Activated CD4-positive, alpha-beta memory T cell treated with anti-CD3 and anti-CD28 coated beads, Interleukin-2, amount 10 ng/mL, durations not matched to agents 7 days and 5 days (primary cell): ENCODE results near the gene TGFB1. TPM values are rescaled to one million over a fixed set of nuclear protein-coding genes. Genes with fewer than 3 reads are reported as not detected.

Source experiments
- CTCF ChIA-PET: fragments of 350-600 bp; sonication (Branson Sonifier 250); formaldehyde crosslinking; loops from one replicate; lab custom pipeline; 2021; ENCODE audit warnings: antibody characterized with exemption, inconsistent platforms; lab: Charles Lee
- POLR2A ChIA-PET: fragments of 350-600 bp; sonication (Branson Sonifier 250); formaldehyde crosslinking; loops from one replicate; lab custom pipeline; 2021; ENCODE audit warnings: antibody characterized with exemption; lab: Charles Lee
- DNase-seq: peaks from one replicate; pipeline ENCODE4 v3.0.0-alpha.2; 2020
- H3K27ac Mint-ChIP-seq: one replicate; pipeline ENCODE4 v1.8.0; 2021; ENCODE audit warnings: mild to moderate bottlenecking, mixed read lengths
- H3K27me3 Mint-ChIP-seq: one replicate; pipeline ENCODE4 v1.8.0; 2021; ENCODE audit warnings: mixed read lengths
- H3K36me3 Mint-ChIP-seq: one replicate; pipeline ENCODE4 v1.8.0; 2021; ENCODE audit warnings: low read depth, mixed read lengths
- H3K4me1 Mint-ChIP-seq: one replicate; pipeline ENCODE4 v1.8.0; 2021; ENCODE audit warnings: mixed read lengths
- H3K4me3 Mint-ChIP-seq: one replicate; pipeline ENCODE4 v1.8.0; 2021; ENCODE audit warnings: mild to moderate bottlenecking, mixed read lengths
- H3K9me3 Mint-ChIP-seq: one replicate; pipeline ENCODE4 v1.8.0; 2021; ENCODE audit warnings: mixed read lengths
- total RNA-seq, 2 experiments: library from RNA; stranded (reverse); gene quantifications; one replicate each; pipeline ENCODE4 v1.2.3, GENCODE V29; 2021

Gene TGFB1
- total RNA-seq, 2 experiments from 2014 or later: 236 to 247 TPM

DNA sequence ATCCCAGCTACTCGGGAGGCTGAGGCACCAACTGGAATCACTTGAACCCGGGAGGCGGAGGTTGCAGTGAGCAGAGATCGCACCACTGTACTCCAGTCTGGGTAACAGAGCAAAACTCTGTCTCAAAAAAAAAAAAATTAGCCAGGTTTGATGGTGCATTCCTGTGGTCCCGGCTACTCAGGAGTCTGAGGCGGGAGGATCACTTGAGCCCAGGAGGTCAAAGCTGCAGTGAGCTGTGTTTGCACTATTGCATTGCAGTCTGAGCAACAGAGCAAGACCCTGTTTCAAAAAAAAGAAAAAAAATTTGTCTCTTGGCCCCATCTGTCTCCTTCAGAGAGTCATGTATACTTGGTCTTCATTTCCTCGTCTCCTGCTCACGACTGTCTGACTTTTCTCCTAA lies 42.1 kb downstream of the TGFB1 start:
- Mint-ChIP-seq H3K27ac (peak overlapping the region; percentile 45), H3K27me3 (no peaks in the 10 kb centered on the region), H3K36me3 (peaks cover 70% of the 10 kb centered on the region), H3K4me3 (peak overlapping the region; percentile 98), H3K4me1 (peaks cover 67% of the 10 kb centered on the region), H3K9me3 (no peaks in the 10 kb centered on the region)
- CTCF ChIA-PET: interaction anchor here (0.5 to 11.5 kb wide), 3 partner anchors 20 to 48 kb away, joined by 3 to 114 read pairs (median 4); partner anchors contain the start of gene HNRNPUL1
- POLR2A ChIA-PET: interaction anchor here (0.9 to 18.4 kb wide), 4 partner anchors 14 to 48 kb away, joined by 4 to 348 read pairs (median 108); partner anchors contain the start of genes HNRNPUL1 and TGFB1
- DNase-seq: no peak

DNA sequence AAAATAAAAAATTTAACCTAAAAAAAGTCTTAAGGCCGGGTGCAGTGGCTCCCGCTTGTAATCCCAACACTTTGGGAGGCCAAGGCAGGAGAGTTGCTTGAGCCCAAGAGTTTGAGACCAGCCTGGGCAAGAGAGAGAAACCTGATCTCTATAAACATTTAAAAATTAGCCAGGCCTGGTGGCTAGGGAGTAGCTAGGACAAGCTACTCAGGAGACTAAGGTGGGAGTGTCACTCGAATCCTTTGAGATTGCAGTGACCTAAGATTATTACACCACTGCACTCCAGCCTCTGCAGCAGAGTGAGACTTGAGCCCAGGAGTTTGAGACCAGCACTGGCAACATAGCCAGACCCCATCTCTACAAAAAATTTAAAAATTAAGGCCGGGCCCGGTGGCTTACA lies 42.6 kb downstream of the TGFB1 start:
- no peaks in the 10 kb centered on the region for H3K27me3 Mint-ChIP-seq
- peaks cover 72% of the 10 kb centered on the region for H3K4me1 Mint-ChIP-seq
- ChIA-PET POLR2A (interaction anchor here (0.9 to 18.4 kb wide), 6 partner anchors 9 to 107 kb away, joined by 4 to 348 read pairs (median 26); partner anchors contain the start of genes HNRNPUL1 and TGFB1), CTCF (interaction anchor here (0.5 to 11.5 kb wide), 3 partner anchors 19 to 48 kb away, joined by 3 to 114 read pairs (median 4); partner anchors contain the start of gene HNRNPUL1)
- H3K4me3 Mint-ChIP-seq: peak overlapping the region; percentile 98
- no peaks in the 10 kb centered on the region for H3K9me3 Mint-ChIP-seq
- peaks cover 70% of the 10 kb centered on the region for H3K36me3 Mint-ChIP-seq
- no peak overlapping the region for H3K27ac Mint-ChIP-seq
- DNase-seq: no peak

DNA sequence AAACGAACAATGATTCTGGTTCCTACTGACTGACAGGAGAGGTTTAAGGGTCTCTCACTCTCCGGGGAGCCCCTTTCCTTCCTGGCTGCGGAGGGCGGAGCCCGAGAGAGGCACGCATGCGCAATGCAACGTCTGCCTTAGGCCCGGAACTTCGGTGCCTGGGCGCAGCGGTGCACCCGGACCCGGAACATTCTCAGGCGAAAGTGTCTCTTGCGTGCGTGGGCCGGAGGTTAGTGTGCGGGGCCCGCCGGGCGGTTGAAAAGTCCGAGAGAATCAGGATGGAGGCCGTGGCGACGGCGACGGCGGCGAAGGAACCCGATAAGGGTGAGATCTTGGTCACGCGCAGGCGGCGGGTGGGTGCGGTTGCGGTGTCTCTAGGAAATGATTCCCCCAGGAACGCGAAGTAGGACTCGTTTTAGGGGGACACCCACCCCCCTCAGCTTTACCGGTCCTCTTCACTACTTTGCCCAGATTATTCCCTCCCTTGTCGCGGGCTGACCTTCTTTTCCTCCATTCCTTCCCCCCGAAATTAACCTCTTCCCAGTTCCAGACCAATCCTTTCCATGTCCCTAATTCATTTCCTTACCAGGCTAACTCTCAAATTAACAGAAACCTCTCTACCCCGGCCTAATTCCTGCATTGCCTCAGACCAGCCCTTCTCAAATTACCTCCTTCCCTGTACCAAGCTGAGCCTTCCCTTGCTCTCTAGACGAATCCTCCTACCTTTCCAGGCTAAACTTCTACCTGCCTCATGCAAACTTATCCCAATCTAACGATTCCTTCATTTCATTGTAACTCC lies 43.5 kb downstream of the TGFB1 start, which contains the start of gene CCDC97:
Gene CCDC97 (plus strand): TSS at position 140 of the 799 bp plus-strand sequence. CDS start 139 bp downstream, at position 279.
- no peaks in the 10 kb centered on the region for H3K27me3 Mint-ChIP-seq
- H3K27ac Mint-ChIP-seq: peak within 1 kb of the TSS; percentile 98
- H3K4me3 Mint-ChIP-seq: peak within 1 kb of the TSS; percentile 98
- CTCF ChIA-PET: interaction anchor here (1.0 to 11.5 kb wide), 7 partner anchors 9 to 106 kb away, joined by 3 to 114 read pairs (median 9); partner anchors contain the start of genes B9D2 and HNRNPUL1
- H3K36me3 Mint-ChIP-seq: peaks cover 75% of the 10 kb centered on the region
- peaks cover 79% of the 10 kb centered on the region for H3K4me1 Mint-ChIP-seq
- POLR2A ChIA-PET: interaction anchor here (1.1 to 18.4 kb wide), 7 partner anchors 9 to 106 kb away, joined by 4 to 348 read pairs (median 42); partner anchors contain the start of genes B9D2, HNRNPUL1 and TGFB1
- H3K9me3 Mint-ChIP-seq: no peaks in the 10 kb centered on the region
- peak; percentile 90 for DNase-seq

DNA sequence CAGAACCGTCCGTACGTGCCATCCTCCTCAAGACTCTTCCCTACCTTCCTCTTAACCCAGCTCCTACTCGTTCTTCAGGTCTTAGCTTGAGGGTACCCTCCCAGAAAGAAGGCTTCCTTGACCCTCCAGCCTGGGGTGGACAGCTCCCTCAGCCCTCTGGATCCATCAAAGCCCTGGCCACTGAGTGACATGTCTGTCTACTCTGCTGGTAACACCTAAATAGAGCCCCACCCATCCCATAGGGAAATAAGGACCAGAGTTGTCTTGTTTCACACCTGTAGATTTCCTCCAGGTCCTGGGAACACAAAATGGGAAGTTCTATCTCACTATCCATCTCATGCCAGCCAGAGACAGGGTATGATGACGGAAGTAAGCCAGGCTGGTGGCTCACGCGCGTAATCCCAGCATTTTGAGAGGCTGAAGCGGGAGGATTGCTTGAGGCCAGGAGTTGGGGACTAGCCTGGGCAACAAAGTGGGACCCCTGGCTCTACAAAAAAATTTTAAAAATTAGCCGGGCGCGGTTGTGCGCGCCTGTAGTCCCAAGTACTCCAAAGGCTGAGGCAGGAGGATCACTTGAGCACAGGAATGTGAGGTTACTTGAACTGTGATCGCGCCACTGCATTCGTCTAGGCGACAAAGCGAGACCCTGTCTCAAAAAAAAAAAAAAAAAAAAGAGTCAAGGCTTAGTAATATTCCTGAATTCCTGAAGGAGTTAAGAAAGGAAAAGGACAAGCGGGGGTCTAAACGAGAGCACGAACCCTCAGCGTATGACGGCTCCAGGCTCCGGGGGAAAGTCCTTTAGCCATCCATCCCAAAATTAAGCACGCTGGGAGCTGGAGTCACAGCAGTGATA lies 44.3 kb downstream of the TGFB1 start:
- Mint-ChIP-seq H3K27ac (peak overlapping the region; percentile 98), H3K36me3 (peaks cover 83% of the 10 kb centered on the region), H3K4me1 (peaks cover 84% of the 10 kb centered on the region), H3K27me3 (no peaks in the 10 kb centered on the region), H3K9me3 (no peaks in the 10 kb centered on the region), H3K4me3 (peak overlapping the region; percentile 98)
- ChIA-PET POLR2A (interaction anchor here (1.1 to 18.4 kb wide), 11 partner anchors 10 to 118 kb away, joined by 3 to 348 read pairs (median 9); partner anchors contain the start of genes B3GNT8, B9D2, HNRNPUL1 and TGFB1), CTCF (interaction anchor here (0.9 to 11.5 kb wide), 13 partner anchors 8 to 165 kb away, joined by 3 to 114 read pairs (median 5); partner anchors contain the start of genes B9D2 and HNRNPUL1)
- no peak for DNase-seq

DNA sequence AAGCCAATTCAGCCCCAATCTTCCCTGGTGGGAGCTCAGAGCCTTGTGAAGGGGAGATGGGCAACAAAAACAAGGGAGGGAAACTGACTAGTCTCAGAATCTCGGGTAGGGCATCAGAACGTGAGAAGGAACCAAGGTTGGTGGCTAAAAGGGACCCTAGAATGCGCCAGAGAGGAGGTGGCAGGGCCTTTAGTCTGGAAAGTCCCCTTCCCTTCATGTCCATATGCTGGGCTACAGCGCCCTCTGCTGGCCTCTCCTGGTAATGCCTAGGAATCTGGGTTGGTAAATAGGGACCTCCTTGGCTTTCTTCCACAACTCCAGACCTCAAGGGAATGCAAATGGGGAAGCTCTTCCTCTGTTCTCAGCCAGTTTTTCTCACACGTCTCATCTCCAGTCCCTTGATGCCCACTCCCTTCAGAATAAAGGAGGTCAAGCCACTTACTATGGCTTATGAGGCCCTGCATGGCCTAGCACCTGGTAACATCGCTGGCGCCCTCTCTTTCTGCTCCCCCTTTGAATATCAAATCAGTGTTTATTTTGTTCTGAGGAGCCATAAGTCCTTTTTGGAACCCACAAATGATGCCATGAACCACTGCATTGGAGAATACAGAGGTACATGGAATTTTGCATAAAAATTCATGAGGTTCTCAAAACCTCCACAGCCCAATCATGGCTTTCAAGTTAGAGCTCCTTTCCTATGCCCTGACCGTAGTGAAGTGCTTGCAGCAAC lies 45.1 kb downstream of the TGFB1 start:
- POLR2A ChIA-PET: interaction anchor here (0.7 to 18.4 kb wide), 14 partner anchors 11 to 131 kb away, joined by 3 to 348 read pairs (median 6); partner anchors contain the start of genes B3GNT8, B9D2, DMAC2 and HNRNPUL1
- Mint-ChIP-seq H3K9me3 (no peaks in the 10 kb centered on the region), H3K27ac (peak overlapping the region; percentile 98), H3K4me3 (peak overlapping the region; percentile 98), H3K36me3 (peaks cover 83% of the 10 kb centered on the region), H3K4me1 (peaks cover 89% of the 10 kb centered on the region), H3K27me3 (no peaks in the 10 kb centered on the region)
- peak; percentile 93 for DNase-seq
- CTCF ChIA-PET: interaction anchor here (0.6 to 11.5 kb wide), 19 partner anchors 10 to 285 kb away, joined by 3 to 114 read pairs (median 4); partner anchors contain the start of genes B9D2 and HNRNPUL1

DNA sequence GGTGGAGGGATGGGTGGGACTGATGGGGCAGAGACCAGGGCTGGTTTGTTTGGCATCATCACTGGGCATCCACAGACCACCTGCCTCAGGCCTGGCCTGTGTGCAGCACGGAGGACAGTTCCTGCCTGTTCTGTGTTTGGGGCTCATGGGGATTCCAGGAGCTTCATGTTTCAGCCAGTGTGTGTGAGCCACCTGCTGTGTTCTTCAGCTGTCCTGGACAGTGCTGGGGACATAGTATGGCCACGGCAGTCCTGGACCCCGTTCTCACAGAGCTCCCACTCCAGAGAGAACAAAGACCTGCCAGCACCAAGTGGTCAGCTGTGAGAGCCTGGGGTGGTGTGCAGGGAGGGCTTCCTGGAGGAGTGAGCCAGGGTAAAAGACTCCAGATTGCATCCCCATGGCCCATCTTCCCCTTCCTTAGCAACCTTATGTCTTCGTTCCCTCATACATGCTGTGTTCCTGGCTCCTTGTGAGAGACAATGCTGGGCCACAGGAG lies 45.7 kb downstream of the TGFB1 start:
- peaks cover 83% of the 10 kb centered on the region for H3K36me3 Mint-ChIP-seq
- H3K9me3 Mint-ChIP-seq: no peaks in the 10 kb centered on the region
- H3K4me3 Mint-ChIP-seq: peak overlapping the region; percentile 98
- H3K27ac Mint-ChIP-seq: peak overlapping the region; percentile 98
- ChIA-PET CTCF (interaction anchor here (0.6 to 11.5 kb wide), 17 partner anchors 9 to 286 kb away, joined by 3 to 114 read pairs (median 4); partner anchors contain the start of genes B9D2 and HNRNPUL1), POLR2A (interaction anchor here (0.7 to 18.4 kb wide), 14 partner anchors 11 to 131 kb away, joined by 3 to 348 read pairs (median 6); partner anchors contain the start of genes B3GNT8, B9D2, DMAC2 and HNRNPUL1)
- H3K4me1 Mint-ChIP-seq: peaks cover 87% of the 10 kb centered on the region
- no peaks in the 10 kb centered on the region for H3K27me3 Mint-ChIP-seq
- no peak for DNase-seq

DNA sequence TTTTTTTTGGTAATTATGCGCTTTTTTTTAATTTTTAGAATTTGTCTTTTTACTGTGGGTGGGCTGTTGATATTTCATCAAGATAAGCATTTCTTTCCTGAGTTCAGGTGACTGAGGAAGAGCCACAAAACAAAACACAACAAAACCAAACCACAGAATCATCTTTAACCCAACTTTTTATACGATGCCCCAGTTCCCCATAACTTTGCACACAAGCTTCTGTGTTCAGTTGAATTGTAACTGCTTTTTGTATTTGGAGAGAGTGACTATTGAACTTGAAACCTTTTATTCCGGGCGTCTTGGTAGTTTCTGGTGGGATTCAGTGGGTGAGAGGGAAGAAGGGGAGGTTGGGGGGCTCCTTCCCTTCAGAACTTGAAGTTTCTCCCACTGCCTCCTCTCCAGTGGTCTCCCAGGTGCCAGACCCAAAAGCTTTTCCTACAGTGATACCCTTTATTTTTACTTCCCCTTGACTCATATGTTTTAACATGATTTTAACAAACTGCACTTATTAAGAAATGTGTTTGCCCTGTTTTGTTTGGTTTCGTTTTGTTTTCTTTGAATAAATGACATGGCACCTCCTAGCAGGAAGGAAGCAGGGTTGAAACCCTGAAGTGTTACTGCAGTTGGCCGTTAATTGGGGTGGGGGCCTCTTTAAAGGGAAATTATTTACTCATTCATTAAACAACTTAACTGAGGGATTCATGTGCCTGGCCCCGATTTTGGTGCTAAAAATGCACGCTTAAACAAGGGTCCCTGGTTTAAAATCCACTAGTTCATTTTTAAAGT lies 46.4 kb downstream of the TGFB1 start:
- POLR2A ChIA-PET: interaction anchor here (0.5 to 18.4 kb wide), 14 partner anchors 10 to 81 kb away, joined by 3 to 348 read pairs (median 9); partner anchors contain the start of genes B9D2, HNRNPUL1 and TGFB1
- no peaks in the 10 kb centered on the region for H3K9me3 Mint-ChIP-seq
- H3K4me1 Mint-ChIP-seq: peaks cover 88% of the 10 kb centered on the region
- H3K36me3 Mint-ChIP-seq: peaks cover 85% of the 10 kb centered on the region
- CTCF ChIA-PET: interaction anchor here (0.9 to 11.5 kb wide), 11 partner anchors 9 to 287 kb away, joined by 3 to 114 read pairs (median 5); partner anchors contain the start of gene HNRNPUL1
- no peaks in the 10 kb centered on the region for H3K27me3 Mint-ChIP-seq
- H3K27ac Mint-ChIP-seq: peak overlapping the region; percentile 98
- peak overlapping the region; percentile 98 for H3K4me3 Mint-ChIP-seq
- DNase-seq: peak; percentile 51

DNA sequence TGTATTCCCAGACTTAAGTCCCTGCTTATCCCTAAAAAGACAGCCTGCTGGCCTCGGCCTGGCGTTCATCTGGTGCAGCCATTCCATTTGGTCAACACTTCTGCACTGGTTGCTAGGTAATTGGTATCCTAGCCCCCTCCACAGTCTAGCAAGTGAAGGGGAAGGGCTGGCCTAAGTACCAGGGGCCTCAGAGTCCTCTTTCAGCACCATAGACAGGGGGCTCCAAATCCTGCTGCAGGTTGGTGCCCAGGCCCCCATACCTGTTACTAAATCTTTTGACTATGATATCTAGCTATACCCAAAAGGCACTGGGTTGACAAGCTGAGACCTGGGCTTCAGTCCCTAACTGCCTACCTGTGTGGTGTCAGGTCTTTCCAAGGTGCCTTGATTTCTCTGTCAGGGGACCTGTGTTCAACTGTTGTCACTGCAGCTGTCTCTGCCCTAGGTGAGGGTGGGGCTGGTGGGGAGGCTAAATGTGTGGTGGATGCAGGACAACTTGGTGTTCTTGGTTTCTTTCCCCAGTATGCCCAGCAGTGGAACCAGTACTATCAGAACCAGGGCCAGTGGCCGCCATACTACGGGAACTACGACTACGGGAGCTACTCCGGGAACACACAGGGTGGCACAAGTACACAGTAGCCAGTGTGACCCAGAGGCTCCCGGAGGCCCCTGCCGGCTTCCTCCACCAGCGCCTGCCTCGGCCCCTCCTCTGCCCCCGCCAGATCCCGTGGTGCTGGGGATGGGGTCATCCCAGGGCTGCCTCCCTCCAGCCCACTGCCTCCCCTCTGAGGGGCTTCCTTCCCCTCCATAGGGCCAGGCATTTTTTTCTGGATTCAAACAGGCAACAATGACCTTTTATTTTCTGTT lies 47.6 kb downstream of the TGFB1 start:
- ChIA-PET CTCF (interaction anchor here (1.1 to 11.5 kb wide), 4 partner anchors 43 to 556 kb away, joined by 3 to 114 read pairs (median 4); partner anchors contain the start of genes ACTMAP, HNRNPUL1 and SNRPA), POLR2A (interaction anchor here (1.1 to 18.4 kb wide), 8 partner anchors 9 to 258 kb away, joined by 3 to 348 read pairs (median 32); partner anchors contain the start of genes B9D2, HNRNPUL1 and TGFB1)
- peaks cover 88% of the 10 kb centered on the region for H3K4me1 Mint-ChIP-seq
- peak overlapping the region; percentile 98 for H3K27ac Mint-ChIP-seq
- DNase-seq: no peak
- H3K36me3 Mint-ChIP-seq: peaks cover 86% of the 10 kb centered on the region
- H3K27me3 Mint-ChIP-seq: no peaks in the 10 kb centered on the region
- H3K4me3 Mint-ChIP-seq: peak overlapping the region; percentile 98
- no peaks in the 10 kb centered on the region for H3K9me3 Mint-ChIP-seq

DNA sequence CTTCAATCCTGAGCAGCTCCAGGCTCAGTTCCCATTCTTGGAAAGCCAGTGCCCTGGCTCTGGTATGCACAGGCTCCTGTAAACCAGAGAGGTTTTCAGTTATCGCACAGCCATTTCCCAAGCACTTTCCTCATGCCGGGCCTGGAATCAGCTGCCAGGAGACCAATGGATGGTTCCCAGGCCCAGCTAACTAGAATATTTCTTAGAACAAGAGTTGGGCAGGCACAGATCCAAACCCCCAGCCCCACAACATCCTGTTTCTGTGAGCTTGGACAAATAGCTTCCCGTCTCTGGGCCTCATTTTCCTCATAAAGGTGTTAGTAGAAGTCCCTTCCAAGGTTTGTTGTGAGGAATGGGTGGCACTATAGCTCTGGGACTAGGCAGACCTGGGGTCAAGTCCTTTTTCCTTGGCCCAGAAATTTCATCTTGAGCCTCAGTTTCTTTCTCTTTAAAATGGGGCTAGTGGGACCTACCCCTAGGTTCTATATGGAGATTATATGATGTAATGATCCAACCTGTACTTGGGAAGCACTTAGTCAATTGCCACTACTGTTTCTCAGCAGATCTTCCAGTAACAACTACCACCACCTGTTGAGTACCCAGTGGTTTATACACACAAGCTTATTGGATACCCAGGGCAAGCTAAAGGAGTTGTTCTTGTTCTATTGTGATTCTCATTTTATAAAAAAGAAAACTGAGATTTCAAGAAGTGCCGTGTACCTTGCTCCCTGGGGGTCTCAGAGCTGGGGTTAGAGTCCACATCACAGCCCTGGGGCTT lies 48.8 kb downstream of the TGFB1 start:
- peak overlapping the region; percentile 85 for H3K4me3 Mint-ChIP-seq
- CTCF ChIA-PET: interaction anchor here (0.9 to 11.5 kb wide), 6 partner anchors 41 to 554 kb away, joined by 3 to 114 read pairs (median 3); partner anchors contain the start of genes ACTMAP, HNRNPUL1 and SNRPA
- peak overlapping the region; percentile 98 for H3K27ac Mint-ChIP-seq

More for the DNA sequence above, 48.8 kb downstream of the TGFB1 start:
- Mint-ChIP-seq H3K27me3 (no peaks in the 10 kb centered on the region), H3K4me1 (peaks cover 92% of the 10 kb centered on the region), H3K36me3 (peaks cover 89% of the 10 kb centered on the region), H3K9me3 (no peaks in the 10 kb centered on the region)
- DNase-seq: no peak
- POLR2A ChIA-PET: interaction anchor here (1.1 to 18.4 kb wide), 8 partner anchors 7 to 259 kb away, joined by 3 to 348 read pairs (median 32); partner anchors contain the start of genes HNRNPUL1 and TGFB1
